ENCODE results near the gene PARVG.

- TF ChIP-seq CTCF (IDR thresholded peaks at IDR 0.05 in 2 of 3, conservative IDR thresholded peaks at IDR 0.05 in 1 of 3; ENCODE audit: control insufficient read depth in 2 of 3, extremely low read depth in 1 of 3, insufficient read depth in 1 of 3, low read depth in 3 of 3, low read length in 3 of 3) (no peak), SUZ12 (IDR thresholded peaks at IDR 0.05; ENCODE audit: unreplicated experiment) (no peak), RBBP5 (conservative IDR thresholded peaks at IDR 0.05) (no peak), RFX5 (IDR thresholded peaks at IDR 0.05; ENCODE audit: low read depth, low read length) (no peak), CREM (IDR thresholded peaks at IDR 0.05; ENCODE audit: low read depth) (no peak), JUND (IDR thresholded peaks at IDR 0.05; ENCODE audit: low read depth, low read length) (no peak), CBX3 (IDR thresholded peaks at IDR 0.05; ENCODE audit: borderline replicate concordance, low read depth) (no peak), POLR2AphosphoS5 (IDR thresholded peaks at IDR 0.05; ENCODE audit: low read length) (peak; percentile 45; the same call in 1 of the 2 replicates), JUNB (IDR thresholded peaks at IDR 0.05) (no peak), YY1 (IDR thresholded peaks at IDR 0.05; ENCODE audit: low read depth, low read length) (no peak; the same call in 1 of the 2 replicates), CREB1 (IDR thresholded peaks at IDR 0.05; ENCODE audit: low read depth) (no peak)
These were observed 1.3 kb downstream of the PARVG start for GRCh38 chr22:44181912-44182587.

Data from GM12878 (cell line).